Smooth muscle cell (in vitro differentiated cells): Measurements from ENCODE around the gene KIF13A. TPM values are rescaled to one million over a fixed set of nuclear protein-coding genes. Genes with fewer than 3 reads are reported as not detected.
A peak's percentile ranks its signal among the peaks of the same experiment; 100 is the strongest.

Source experiments
- DNase-seq: peaks from one replicate; lab custom pipeline; 2025; ENCODE audit not compliant: unreplicated experiment; lab: John Stamatoyannopoulos, UW
- H2AFZ ChIP-seq: fragments of 200-600 bp; sonication (generic); 2 replicates; pipeline ENCODE4 v1.6.0; 2016; ENCODE audit warnings: antibody characterized with exemption, low read depth, mild to moderate bottlenecking
- H3F3A ChIP-seq: fragments of 200-600 bp; sonication (generic); 2 replicates; pipeline ENCODE4 v1.6.0; 2017; ENCODE audit warnings: antibody characterized with exemption, low read depth
- H3K27ac ChIP-seq: fragments of 200-600 bp; sonication (generic); 2 replicates; pipeline ENCODE4 v1.5.1; 2016; ENCODE audit warnings: low read depth, mild to moderate bottlenecking
- H3K27me3 ChIP-seq: fragments of 200-600 bp; sonication (generic); 2 replicates; pipeline ENCODE4 v1.6.1; 2016; ENCODE audit warnings: low read depth, mild to moderate bottlenecking
- H3K36me3 ChIP-seq: fragments of 200-600 bp; sonication (generic); 2 replicates; pipeline ENCODE4 v1.5.1; 2016; ENCODE audit warnings: low read depth
- H3K4me1 ChIP-seq: fragments of 200-600 bp; sonication (generic); 2 replicates; pipeline ENCODE4 v1.5.1; 2016; ENCODE audit warnings: low read depth
- H3K4me2 ChIP-seq: fragments of 200-600 bp; sonication (generic); 2 replicates; pipeline ENCODE4 v1.6.0; 2016; ENCODE audit warnings: mild to moderate bottlenecking
- H3K4me3 ChIP-seq: fragments of 200-600 bp; sonication (generic); 2 replicates; pipeline ENCODE4 v1.5.1; 2016; ENCODE audit warnings: mild to moderate bottlenecking
- H3K79me2 ChIP-seq: fragments of 200-600 bp; sonication (generic); 2 replicates; pipeline ENCODE4 v1.6.0; 2016; ENCODE audit warnings: low read depth, mild to moderate bottlenecking
- H3K9ac ChIP-seq: fragments of 200-600 bp; sonication (generic); 2 replicates; pipeline ENCODE4 v1.6.0; 2016; ENCODE audit warnings: low read depth
- H3K9me3 ChIP-seq: fragments of 200-600 bp; sonication (generic); replicated peaks from 2 replicates; pipeline ENCODE4 v1.5.1; 2016; ENCODE audit warnings: low read depth
- H4K20me1 ChIP-seq: fragments of 200-600 bp; sonication (generic); 2 replicates; pipeline ENCODE4 v1.6.0; 2016; ENCODE audit warnings: low read depth
- WGBS: methylation state at CpG from one replicate; pipeline ENCODE4 v1.1.7; 2016; ENCODE audit warnings: low lambda C conversion rate; 5-methylcytosine and 5-hydroxymethylcytosine counted together
- polyA plus RNA-seq: library from polyadenylated mRNA; unstranded; fragments of >200 nt; fragmentation: Nextera tagmentation; extraction: Ambion mirVana; gene quantifications from 2 replicates; pipeline ENCODE4 v1.2.1, GENCODE V29; 2016
- total RNA-seq: library from RNA; depleted of rRNA; stranded (reverse); fragments of >200 nt; gene quantifications from 2 replicates; pipeline ENCODE4 v1.2.3, GENCODE V29; 2014
- TF ChIP-seq, protein P1 (sequence below): fragments of 200-600 bp; sonication (generic); IDR thresholded peaks from 2 replicates; pipeline ENCODE4 v1.5.1; 2017; ENCODE audit warnings: borderline replicate concordance, mild to moderate bottlenecking, antibody characterized with exemption; ENCODE audit not compliant: insufficient read depth, poor library complexity, severe bottlenecking

Gene KIF13A
- total and polyA plus RNA-seq, 2 experiments from 2014 or later: 10.4 to 28.4 TPM

- peaks cover 33% of the 10 kb centered on the region for H3F3A ChIP-seq
- H3K79me2 ChIP-seq: peaks cover 47% of the 10 kb centered on the region
- no peak for DNase-seq
- peaks cover 78% of the 10 kb centered on the region for H4K20me1 ChIP-seq
- H2AFZ ChIP-seq: no peak overlapping the region
- H3K4me2 ChIP-seq: no peak overlapping the region
- no peak overlapping the region for H3K27ac ChIP-seq
- TF ChIP-seq, protein P1, sequence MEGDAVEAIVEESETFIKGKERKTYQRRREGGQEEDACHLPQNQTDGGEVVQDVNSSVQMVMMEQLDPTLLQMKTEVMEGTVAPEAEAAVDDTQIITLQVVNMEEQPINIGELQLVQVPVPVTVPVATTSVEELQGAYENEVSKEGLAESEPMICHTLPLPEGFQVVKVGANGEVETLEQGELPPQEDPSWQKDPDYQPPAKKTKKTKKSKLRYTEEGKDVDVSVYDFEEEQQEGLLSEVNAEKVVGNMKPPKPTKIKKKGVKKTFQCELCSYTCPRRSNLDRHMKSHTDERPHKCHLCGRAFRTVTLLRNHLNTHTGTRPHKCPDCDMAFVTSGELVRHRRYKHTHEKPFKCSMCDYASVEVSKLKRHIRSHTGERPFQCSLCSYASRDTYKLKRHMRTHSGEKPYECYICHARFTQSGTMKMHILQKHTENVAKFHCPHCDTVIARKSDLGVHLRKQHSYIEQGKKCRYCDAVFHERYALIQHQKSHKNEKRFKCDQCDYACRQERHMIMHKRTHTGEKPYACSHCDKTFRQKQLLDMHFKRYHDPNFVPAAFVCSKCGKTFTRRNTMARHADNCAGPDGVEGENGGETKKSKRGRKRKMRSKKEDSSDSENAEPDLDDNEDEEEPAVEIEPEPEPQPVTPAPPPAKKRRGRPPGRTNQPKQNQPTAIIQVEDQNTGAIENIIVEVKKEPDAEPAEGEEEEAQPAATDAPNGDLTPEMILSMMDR: no peak
- H3K27me3 ChIP-seq: no peaks in the 10 kb centered on the region
- WGBS: 91% methylated on average over 5 of the region's 5 CpGs
- no peaks in the 10 kb centered on the region for H3K36me3 ChIP-seq
- H3K9me3 ChIP-seq: no peaks in the 10 kb centered on the region
- H3K4me1 ChIP-seq: peaks cover 18% of the 10 kb centered on the region
- no peak overlapping the region for H3K4me3 ChIP-seq
- H3K9ac ChIP-seq: no peak overlapping the region
Observed at GRCh38 chr6:17967668-17968518, 19.5 kb downstream of the KIF13A start.

GRCh38 chr6:17966451-17966850 lies 21.0 kb downstream of the KIF13A start:
- TF ChIP-seq, protein P1: no peak
- peaks cover 6% of the 10 kb centered on the region for H3K4me1 ChIP-seq
- H3K27me3 ChIP-seq: no peaks in the 10 kb centered on the region
- H3F3A ChIP-seq: peaks cover 33% of the 10 kb centered on the region
- H4K20me1 ChIP-seq: peaks cover 67% of the 10 kb centered on the region
- no peaks in the 10 kb centered on the region for H3K36me3 ChIP-seq
- DNase-seq: no peak
- H3K4me3 ChIP-seq: no peak overlapping the region
- no peak overlapping the region for H3K4me2 ChIP-seq
- no peak overlapping the region for H3K9ac ChIP-seq
- no peaks in the 10 kb centered on the region for H3K9me3 ChIP-seq
- no peak overlapping the region for H2AFZ ChIP-seq
- H3K27ac ChIP-seq: peak overlapping the region; percentile 53
- peaks cover 47% of the 10 kb centered on the region for H3K79me2 ChIP-seq
- WGBS: 88% methylated on average over 2 of the region's 2 CpGs

DNA sequence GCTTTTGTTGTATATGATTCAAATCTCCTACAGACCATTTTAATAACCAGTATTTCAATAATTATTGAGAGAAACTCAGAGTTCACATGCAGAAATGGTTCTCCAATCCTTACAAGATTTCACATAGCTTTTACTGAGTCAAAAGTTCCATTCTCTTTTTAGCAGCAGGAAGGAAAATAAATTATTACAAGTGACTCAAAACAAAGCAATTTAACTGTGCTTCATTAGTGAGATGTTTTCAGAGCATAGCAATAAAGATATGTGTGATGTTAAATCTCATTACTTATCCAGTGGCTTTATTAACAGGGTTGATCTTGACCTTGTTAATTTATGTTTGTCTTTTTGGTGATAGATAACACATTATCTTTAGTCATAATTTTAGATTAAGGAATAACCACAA lies 22.0 kb downstream of the KIF13A start:
- H3K9me3 ChIP-seq: no peaks in the 10 kb centered on the region
- H3K4me3 ChIP-seq: no peak overlapping the region
- peaks cover 29% of the 10 kb centered on the region for H3F3A ChIP-seq
- no peaks in the 10 kb centered on the region for H3K4me1 ChIP-seq
- TF ChIP-seq, protein P1: no peak
- DNase-seq: no peak
- H3K79me2 ChIP-seq: peaks cover 40% of the 10 kb centered on the region
- no peaks in the 10 kb centered on the region for H3K27me3 ChIP-seq
- no peak overlapping the region for H2AFZ ChIP-seq
- H3K36me3 ChIP-seq: no peaks in the 10 kb centered on the region
- no peak overlapping the region for H3K9ac ChIP-seq
- peak overlapping the region; percentile 45 for H3K4me2 ChIP-seq
- peaks cover 63% of the 10 kb centered on the region for H4K20me1 ChIP-seq
- H3K27ac ChIP-seq: peak overlapping the region; percentile 53

DNA sequence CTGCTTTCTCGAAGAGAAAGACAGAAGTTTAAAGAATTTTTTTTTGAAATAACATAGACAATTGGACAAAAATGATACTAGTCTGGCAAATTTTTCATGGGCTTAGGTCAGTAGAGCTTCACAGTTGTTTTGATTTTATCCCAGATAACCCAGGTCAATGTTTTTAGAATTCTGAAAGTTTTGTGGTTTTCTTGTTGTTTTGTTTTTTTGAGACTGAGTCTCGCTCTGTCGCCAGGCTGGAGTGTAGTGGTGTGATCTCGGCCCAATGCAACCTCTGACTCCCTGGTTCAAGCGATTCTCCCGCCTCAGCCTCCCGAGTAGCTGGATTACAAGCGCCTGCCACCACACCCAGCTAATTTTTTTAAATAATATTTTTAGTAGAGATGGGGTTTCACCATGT lies 22.8 kb downstream of the KIF13A start:
- peak overlapping the region; percentile 45 for H3K4me2 ChIP-seq
- H3K27me3 ChIP-seq: no peaks in the 10 kb centered on the region
- peaks cover 65% of the 10 kb centered on the region for H4K20me1 ChIP-seq
- no peaks in the 10 kb centered on the region for H3K4me1 ChIP-seq
- H2AFZ ChIP-seq: no peak overlapping the region
- 69% methylated on average over 8 of the region's 8 CpGs for WGBS
- DNase-seq: no peak
- H3K9ac ChIP-seq: no peak overlapping the region
- TF ChIP-seq, protein P1: no peak
- H3F3A ChIP-seq: peaks cover 29% of the 10 kb centered on the region
- H3K4me3 ChIP-seq: no peak overlapping the region
- peaks cover 40% of the 10 kb centered on the region for H3K79me2 ChIP-seq
- H3K9me3 ChIP-seq: no peaks in the 10 kb centered on the region
- no peaks in the 10 kb centered on the region for H3K36me3 ChIP-seq
- H3K27ac ChIP-seq: peak overlapping the region; percentile 53
